SK-N-SH treated with all-trans-retinoic acid at 6 μM for 48 hours (cell line): ENCODE data around the gene ACO2.

ENCODE experiments used
- ATAC-seq: fragments of 200-7000 bp; cut with Tn5 transposase; 3 replicates; pipeline ENCODE4 v1.9.1; 2020; ENCODE audit warnings: mild to moderate bottlenecking, moderate library complexity
- ARNTL ChIP-seq: fragments of 450-650 bp; formaldehyde crosslinking; IDR thresholded peaks from 2 replicates; pipeline ENCODE4 v1.5.0; 2020; ENCODE audit warnings: low read depth, mild to moderate bottlenecking, moderate library complexity, borderline replicate concordance
- BACH2 ChIP-seq: fragments of 250-450 bp; sonication (Bioruptor Pico); IDR thresholded peaks from 2 replicates; pipeline ENCODE4 v1.9.0; 2021; ENCODE audit warnings: mild to moderate bottlenecking, borderline replicate concordance
- CSDC2 ChIP-seq: fragments of 250-450 bp; sonication (Bioruptor Pico); IDR thresholded peaks from 2 replicates; pipeline ENCODE4 v1.5.0; 2020; ENCODE audit warnings: mild to moderate bottlenecking, moderate library complexity
- CSRNP3 ChIP-seq: fragments of 250-450 bp; sonication (Bioruptor Pico); IDR thresholded peaks from 2 replicates; pipeline ENCODE4 v1.5.1; 2021; ENCODE audit warnings: mild to moderate bottlenecking, moderate library complexity
- ESRRG ChIP-seq: fragments of 250-450 bp; sonication (Bioruptor Pico); IDR thresholded peaks from 2 replicates; pipeline ENCODE4 v1.6.1; 2021; ENCODE audit warnings: mild to moderate bottlenecking
- GLIS3 ChIP-seq: fragments of 250-450 bp; sonication (Bioruptor Pico); IDR thresholded peaks from 2 replicates; pipeline ENCODE4 v1.5.0; 2020; ENCODE audit warnings: mild to moderate bottlenecking, moderate library complexity
- ISL1 ChIP-seq: fragments of 250-450 bp; sonication (Bioruptor Pico); IDR thresholded peaks from 2 replicates; pipeline ENCODE4 v2.1.2; 2022; ENCODE audit warnings: mild to moderate bottlenecking, moderate library complexity
- OSR1 ChIP-seq: fragments of 250-450 bp; sonication (Bioruptor Pico); IDR thresholded peaks from 2 replicates; pipeline ENCODE4 v1.8.0; 2022; ENCODE audit warnings: moderate library complexity, mild to moderate bottlenecking, inconsistent platforms
- POU6F1 ChIP-seq: fragments of 250-450 bp; sonication (Bioruptor Pico); IDR thresholded peaks from 2 replicates; pipeline ENCODE4 v1.8.0; 2021; ENCODE audit warnings: low read depth, mild to moderate bottlenecking, moderate library complexity, borderline replicate concordance
- RARB ChIP-seq: fragments of 250-450 bp; sonication (Bioruptor Pico); IDR thresholded peaks from 2 replicates; pipeline ENCODE4 v1.8.0; 2021; ENCODE audit warnings: mild to moderate bottlenecking, moderate library complexity
- SNAI2 ChIP-seq: fragments of 250-450 bp; sonication (Bioruptor Pico); IDR thresholded peaks from 2 replicates; pipeline ENCODE4 v1.5.0; 2020; ENCODE audit warnings: mild to moderate bottlenecking, moderate library complexity
- TCF4 ChIP-seq: fragments of 250-450 bp; sonication (Bioruptor Pico); IDR thresholded peaks from 2 replicates; pipeline ENCODE4 v1.8.0; 2021; ENCODE audit warnings: mild to moderate bottlenecking, moderate library complexity, borderline replicate concordance
- TOX ChIP-seq: fragments of 250-450 bp; sonication (Bioruptor Pico); IDR thresholded peaks from 2 replicates; pipeline ENCODE4 v1.8.0; 2021; ENCODE audit warnings: mild to moderate bottlenecking, moderate library complexity, borderline replicate concordance
- TSHZ2 ChIP-seq: fragments of 250-450 bp; sonication (Bioruptor Pico); IDR thresholded peaks from 2 replicates; pipeline ENCODE4 v1.5.0; 2020; ENCODE audit warnings: mild to moderate bottlenecking, moderate library complexity
- ZC3H10 ChIP-seq: fragments of 250-450 bp; sonication (Bioruptor Pico); IDR thresholded peaks from 2 replicates; pipeline ENCODE4 v1.5.1; 2021; ENCODE audit warnings: mild to moderate bottlenecking, moderate library complexity
- ZFP3 ChIP-seq: fragments of 250-450 bp; sonication (Bioruptor Pico); IDR thresholded peaks from 2 replicates; pipeline ENCODE4 v1.5.0; 2020; ENCODE audit warnings: mild to moderate bottlenecking, moderate library complexity
- ZNF565 ChIP-seq: fragments of 450-650 bp; formaldehyde crosslinking; conservative IDR thresholded peaks from 2 replicates; pipeline ENCODE4 v1.5.0; 2020; ENCODE audit warnings: low read depth, mild to moderate bottlenecking, moderate library complexity
- ZNF70 ChIP-seq: fragments of 450-650 bp; formaldehyde crosslinking; IDR thresholded peaks from 2 replicates; pipeline ENCODE4 v1.5.0; 2020; ENCODE audit warnings: mild to moderate bottlenecking, moderate library complexity
- ZNF8 ChIP-seq: fragments of 450-650 bp; formaldehyde crosslinking; IDR thresholded peaks from 2 replicates; pipeline ENCODE4 v1.5.0; 2020; ENCODE audit warnings: mild to moderate bottlenecking, moderate library complexity
- TF ChIP-seq, protein P1 (sequence below): fragments of 250-450 bp; sonication (Bioruptor Pico); IDR thresholded peaks from 2 replicates; pipeline ENCODE4 v1.5.1; 2020; ENCODE audit warnings: low read depth, mild to moderate bottlenecking, moderate library complexity

The ACO2 gene

GRCh38 chr22:41448189-41448808 is 20.6 kb upstream of the ACO2 start:
- ATAC-seq, result peak; percentile 80
- TF ChIP-seq POU6F1 (CRISPR knock-in tag) (no peak), ZNF8 (no peak), ESRRG (CRISPR knock-in tag) (no peak), ZNF565 (CRISPR knock-in tag) (no peak), OSR1 (CRISPR knock-in tag) (no peak), CSDC2 (CRISPR knock-in tag) (no peak), GLIS3 (CRISPR knock-in tag) (no peak), ZNF70 (CRISPR knock-in tag) (no peak), ZFP3 (CRISPR knock-in tag) (no peak), RARB (CRISPR knock-in tag) (no peak), ISL1 (CRISPR knock-in tag) (no peak), ARNTL (no peak), ZC3H10 (CRISPR knock-in tag) (no peak), CSRNP3 (CRISPR knock-in tag) (no peak), TSHZ2 (CRISPR knock-in tag) (no peak), BACH2 (CRISPR knock-in tag) (no peak)
- TF ChIP-seq, protein P1, sequence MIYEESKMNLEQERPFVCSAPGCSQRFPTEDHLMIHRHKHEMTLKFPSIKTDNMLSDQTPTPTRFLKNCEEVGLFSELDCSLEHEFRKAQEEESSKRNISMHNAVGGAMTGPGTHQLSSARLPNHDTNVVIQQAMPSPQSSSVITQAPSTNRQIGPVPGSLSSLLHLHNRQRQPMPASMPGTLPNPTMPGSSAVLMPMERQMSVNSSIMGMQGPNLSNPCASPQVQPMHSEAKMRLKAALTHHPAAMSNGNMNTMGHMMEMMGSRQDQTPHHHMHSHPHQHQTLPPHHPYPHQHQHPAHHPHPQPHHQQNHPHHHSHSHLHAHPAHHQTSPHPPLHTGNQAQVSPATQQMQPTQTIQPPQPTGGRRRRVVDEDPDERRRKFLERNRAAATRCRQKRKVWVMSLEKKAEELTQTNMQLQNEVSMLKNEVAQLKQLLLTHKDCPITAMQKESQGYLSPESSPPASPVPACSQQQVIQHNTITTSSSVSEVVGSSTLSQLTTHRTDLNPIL, result no peak

DNA sequence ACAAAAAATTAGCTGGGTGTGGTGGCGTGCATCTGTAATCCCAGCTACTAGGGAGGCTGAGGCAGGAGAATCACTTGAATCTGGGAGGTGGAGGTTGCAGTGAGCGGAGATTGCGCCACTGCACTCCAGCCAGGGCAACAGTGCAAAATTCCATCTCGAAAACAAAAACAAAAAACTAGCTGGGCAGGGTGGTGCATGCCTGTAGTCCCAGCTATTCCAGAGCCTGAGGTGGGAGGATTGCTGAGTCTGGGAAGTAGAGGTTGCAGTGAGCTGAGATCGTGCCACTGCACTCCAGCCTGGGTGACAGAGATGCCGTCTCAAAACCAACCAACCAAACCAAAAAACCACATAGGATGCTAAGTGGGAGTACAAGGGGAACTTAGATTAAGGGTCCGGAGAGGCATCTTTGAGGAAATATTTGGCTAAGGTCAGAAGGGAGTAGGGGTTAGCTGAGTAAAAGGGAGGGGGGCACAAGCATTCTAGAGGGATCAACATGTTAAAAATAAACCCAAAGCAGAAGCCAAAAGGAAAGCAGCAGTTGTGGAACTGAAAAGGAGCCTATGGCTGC is 10.7 kb upstream of the ACO2 start:
- no peak for ATAC-seq

More for the DNA sequence above, 10.7 kb upstream of the ACO2 start:
- no peak for TF ChIP-seq TSHZ2 (CRISPR knock-in tag)
- TF ChIP-seq TCF4, result no peak
- no peak for TF ChIP-seq ZC3H10 (CRISPR knock-in tag)
- TF ChIP-seq CSDC2 (CRISPR knock-in tag), result no peak
- no peak for TF ChIP-seq ZNF565 (CRISPR knock-in tag)
- TF ChIP-seq TOX, result no peak
- TF ChIP-seq ZNF70 (CRISPR knock-in tag), result no peak
- TF ChIP-seq RARB (CRISPR knock-in tag), result no peak
- no peak for TF ChIP-seq ZNF8
- TF ChIP-seq ARNTL, result no peak
- no peak for TF ChIP-seq BACH2 (CRISPR knock-in tag)
- no peak for TF ChIP-seq SNAI2 (CRISPR knock-in tag)
- TF ChIP-seq, protein P1, result no peak
- TF ChIP-seq, all 23 proteins: peak for 0
